SK-N-MC (cell line): Measurements from ENCODE around the gene LLGL2.

ENCODE experiments used
- DNase-seq: peaks from one replicate; pipeline ENCODE4 v3.0.0-alpha.2; 2011; ENCODE audit warnings: low read depth, low spot score
- H3K27ac ChIP-seq: fragments of 200-600 bp; sonication (generic); 2 replicates; pipeline ENCODE4 v1.5.1; 2016; ENCODE audit warnings: mixed run types
- H3K36me3 ChIP-seq: fragments of 200-600 bp; sonication (generic); 2 replicates; pipeline ENCODE4 v1.6.1; 2017; ENCODE audit warnings: antibody characterized with exemption, low read length, mixed read lengths; ENCODE audit not compliant: insufficient read depth
- H3K4me3 ChIP-seq: fragments of 200-600 bp; sonication (generic); 2 replicates; pipeline ENCODE4 v1.5.1; 2016
- H3K9ac ChIP-seq: fragments of 200-600 bp; sonication (generic); 2 replicates; pipeline ENCODE4 v1.8.0; 2017; ENCODE audit warnings: mixed run types, mixed read lengths; ENCODE audit not compliant: insufficient read length
- H3K9me3 ChIP-seq: fragments of 200-600 bp; sonication (generic); 2 replicates; pipeline ENCODE4 v1.6.1; 2017; ENCODE audit warnings: low read depth, mild to moderate bottlenecking, antibody characterized with exemption, low read length, moderate library complexity, mixed read lengths
- EZH2 ChIP-seq: fragments of 200-600 bp; sonication (generic); IDR thresholded peaks from one replicate; pipeline ENCODE4 v1.6.1; 2017; ENCODE audit warnings: antibody characterized with exemption
- FOXP2 ChIP-seq: optimal IDR thresholded peaks from 2 replicates; pipeline ENCODE3; 2011; ENCODE audit warnings: mild to moderate bottlenecking, moderate library complexity; ENCODE audit not compliant: insufficient read depth; ENCODE audit errors: extremely low read length, control extremely low read depth
- POLR2AphosphoS5 ChIP-seq: IDR thresholded peaks from 2 replicates; pipeline ENCODE4 v1.6.1; 2012; ENCODE audit warnings: mild to moderate bottlenecking, low read depth, low read length, borderline replicate concordance

Gene LLGL2

DNA sequence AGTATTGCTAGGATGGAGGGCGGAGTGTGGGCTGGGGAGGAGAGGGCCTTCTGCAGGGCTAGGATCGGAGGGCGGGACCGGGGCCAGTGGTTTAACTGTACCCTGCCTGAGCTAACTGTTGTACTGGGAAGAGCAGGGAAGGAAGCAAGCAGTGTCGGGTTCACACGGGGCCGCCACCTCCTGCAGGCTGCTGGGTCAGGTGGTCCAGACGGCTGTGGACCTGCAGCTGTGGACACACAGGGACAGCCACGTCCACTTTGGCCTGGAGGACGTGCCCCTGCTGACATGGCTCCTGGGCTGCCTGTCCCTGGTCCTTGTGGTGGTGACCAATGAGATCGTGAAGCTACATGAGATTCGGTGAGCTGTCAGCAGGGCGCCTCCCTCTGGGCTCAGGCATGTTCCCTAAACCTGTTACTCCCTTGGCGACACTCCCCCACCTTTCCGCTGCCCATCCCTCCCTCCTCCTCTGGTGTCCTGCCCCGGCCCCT is 26.7 kb upstream of the LLGL2 start:
- TF ChIP-seq EZH2 (no peak), POLR2AphosphoS5 (no peak), FOXP2 (no peak)
- Histone ChIP-seq H3K9ac (no peak overlapping the region), H3K27ac (no peak overlapping the region), H3K36me3 (peaks cover 3% of the 10 kb centered on the region; the same call in 1 of the 2 replicates), H3K9me3 (no peaks in the 10 kb centered on the region), H3K4me3 (no peak overlapping the region)
- DNase-seq = no peak

- no peak for TF ChIP-seq POLR2AphosphoS5
- no peak for TF ChIP-seq EZH2
- no peak for TF ChIP-seq FOXP2
- Histone ChIP-seq H3K9ac (no peak overlapping the region), H3K36me3 (peaks cover 3% of the 10 kb centered on the region; the same call in 1 of the 2 replicates), H3K4me3 (no peak overlapping the region), H3K9me3 (no peaks in the 10 kb centered on the region), H3K27ac (0 out of 2 replicates have a peak overlapping the region, but pooled peaks have one; percentile 25)
- no peak for DNase-seq
These were observed 26.0 kb upstream of the LLGL2 start for GRCh38 chr17:75499313-75500022.

DNA sequence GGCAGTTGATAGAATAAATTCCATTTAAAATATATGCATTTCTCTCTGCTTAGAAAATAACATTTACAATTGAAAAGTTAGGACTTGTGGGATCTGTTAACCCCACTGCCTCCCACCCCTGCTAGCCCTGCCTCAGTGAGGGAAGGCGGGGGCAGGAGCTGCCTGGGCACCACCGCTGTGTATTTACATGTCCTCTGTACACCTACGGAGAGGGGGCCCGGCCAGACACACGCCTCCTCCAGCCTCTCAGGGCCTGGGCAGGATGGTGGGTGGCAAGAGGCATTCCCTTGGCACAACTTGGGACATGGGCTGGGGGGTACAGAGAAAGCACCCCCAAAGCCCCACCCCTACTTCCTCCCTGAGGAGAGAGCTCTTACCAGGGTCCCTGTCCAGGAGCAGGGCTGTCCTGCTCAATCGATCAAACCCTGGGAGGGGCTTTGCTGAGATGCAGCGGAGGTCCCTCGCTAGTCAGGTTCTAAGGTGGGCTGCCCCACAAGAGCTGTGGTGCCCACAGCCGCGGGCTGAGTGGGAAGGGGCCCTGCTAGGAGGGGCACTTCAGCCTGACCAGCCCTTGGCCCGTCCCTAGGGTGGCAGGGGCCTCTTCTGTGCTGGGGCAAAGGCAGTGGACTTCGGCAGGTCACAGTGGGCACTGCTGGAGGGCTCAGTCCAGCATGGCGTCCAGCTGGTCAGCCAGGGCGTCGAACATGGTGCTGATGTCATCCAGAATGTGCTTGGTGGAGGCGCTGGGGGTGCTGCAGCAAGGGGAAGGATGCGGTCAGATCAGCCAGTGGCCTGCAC is 24.9 kb upstream of the LLGL2 start:
- DNase-seq = no peak
- Histone ChIP-seq H3K36me3 (peaks cover 3% of the 10 kb centered on the region; the same call in 1 of the 2 replicates), H3K4me3 (no peak overlapping the region), H3K9me3 (no peaks in the 10 kb centered on the region), H3K9ac (no peak overlapping the region), H3K27ac (no peak overlapping the region)
- no peak for TF ChIP-seq FOXP2
- no peak for TF ChIP-seq POLR2AphosphoS5
- no peak for TF ChIP-seq EZH2

DNA sequence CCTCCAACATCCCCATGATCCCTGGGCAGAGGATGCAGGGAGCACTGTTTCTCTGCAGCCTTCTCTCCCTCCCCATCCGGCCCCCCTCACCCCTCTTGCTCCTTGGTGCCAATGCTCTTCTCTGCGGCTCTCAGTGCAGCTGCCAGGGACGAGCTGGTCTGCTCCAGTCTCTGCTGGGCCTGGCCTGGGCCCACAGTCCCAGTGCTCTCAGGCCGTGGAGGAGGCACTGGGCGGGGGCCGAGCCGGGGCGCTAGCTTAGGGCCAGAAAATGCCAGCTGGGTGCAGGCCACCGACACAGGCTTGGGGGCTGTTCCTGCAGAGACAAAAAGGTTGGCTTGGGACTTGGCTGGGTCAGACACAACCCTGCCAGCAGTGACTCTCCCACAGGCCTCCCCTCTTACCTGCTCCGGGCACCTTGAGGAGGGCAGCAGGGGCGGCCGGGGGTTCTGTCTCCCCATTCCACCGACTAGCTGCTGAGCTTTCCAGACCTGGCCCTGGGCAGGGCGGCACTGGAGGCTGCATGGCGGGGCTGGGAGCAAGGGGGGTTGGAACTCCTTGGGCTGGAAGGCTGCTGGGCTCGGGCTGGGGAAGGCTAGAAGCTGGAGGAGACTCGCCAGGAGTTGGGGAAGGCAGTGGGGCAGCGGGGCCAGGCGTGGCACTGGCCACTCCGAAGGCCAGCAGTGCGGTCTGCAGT is 24.0 kb upstream of the LLGL2 start:
- no peak overlapping the region for H3K9ac ChIP-seq
- H3K36me3 ChIP-seq = peaks cover 3% of the 10 kb centered on the region; the same call in 1 of the 2 replicates
- TF ChIP-seq POLR2AphosphoS5 (no peak; the same call in 1 of the 2 replicates), EZH2 (no peak), FOXP2 (no peak)
- no peaks in the 10 kb centered on the region for H3K9me3 ChIP-seq
- H3K4me3 ChIP-seq = no peak overlapping the region
- no peak overlapping the region for H3K27ac ChIP-seq
- no peak for DNase-seq

GRCh38 chr17:75502072-75502720 is 23.3 kb upstream of the LLGL2 start:
- Histone ChIP-seq H3K36me3 (peaks cover 3% of the 10 kb centered on the region; the same call in 1 of the 2 replicates), H3K9ac (no peak overlapping the region)
- no peak for DNase-seq

GRCh38 chr17:75502721-75503329 is 22.7 kb upstream of the LLGL2 start:
- Histone ChIP-seq H3K4me3 (no peak overlapping the region), H3K27ac (no peak overlapping the region), H3K9me3 (no peaks in the 10 kb centered on the region), H3K36me3 (peaks cover 3% of the 10 kb centered on the region; the same call in 1 of the 2 replicates), H3K9ac (no peak overlapping the region)
- no peak for DNase-seq
- TF ChIP-seq FOXP2 (no peak), EZH2 (no peak), POLR2AphosphoS5 (no peak)

More at GRCh38 chr17:75502072-75502720, 23.3 kb upstream of the LLGL2 start:
- TF ChIP-seq POLR2AphosphoS5 (no peak), EZH2 (no peak)
- no peak overlapping the region for H3K27ac ChIP-seq
- no peak overlapping the region for H3K4me3 ChIP-seq
- H3K9me3 ChIP-seq = no peaks in the 10 kb centered on the region

- Histone ChIP-seq H3K36me3 (peaks cover 3% of the 10 kb centered on the region; the same call in 1 of the 2 replicates), H3K9me3 (no peaks in the 10 kb centered on the region), H3K9ac (no peak overlapping the region), H3K27ac (no peak overlapping the region), H3K4me3 (no peak overlapping the region)
- DNase-seq = no peak
- no peak for TF ChIP-seq EZH2
- TF ChIP-seq FOXP2 = no peak
- no peak for TF ChIP-seq POLR2AphosphoS5
These were observed 22.1 kb upstream of the LLGL2 start for GRCh38 chr17:75503337-75503950.
